Stimulated activated CD8-positive, alpha-beta memory T cell treated with anti-CD3 and anti-CD28 coated beads, Interleukin-12 subunit alpha, Interleukin-12 subunit beta, amount 100 ng/mL, for 1 hour (primary cell): ENCODE data around the gene TFCP2.

Experiments used
- DNase-seq: peaks from one replicate; pipeline ENCODE4 v3.0.0-alpha.2; 2020; ENCODE audit warnings: low read depth

TFCP2 gene

DNA sequence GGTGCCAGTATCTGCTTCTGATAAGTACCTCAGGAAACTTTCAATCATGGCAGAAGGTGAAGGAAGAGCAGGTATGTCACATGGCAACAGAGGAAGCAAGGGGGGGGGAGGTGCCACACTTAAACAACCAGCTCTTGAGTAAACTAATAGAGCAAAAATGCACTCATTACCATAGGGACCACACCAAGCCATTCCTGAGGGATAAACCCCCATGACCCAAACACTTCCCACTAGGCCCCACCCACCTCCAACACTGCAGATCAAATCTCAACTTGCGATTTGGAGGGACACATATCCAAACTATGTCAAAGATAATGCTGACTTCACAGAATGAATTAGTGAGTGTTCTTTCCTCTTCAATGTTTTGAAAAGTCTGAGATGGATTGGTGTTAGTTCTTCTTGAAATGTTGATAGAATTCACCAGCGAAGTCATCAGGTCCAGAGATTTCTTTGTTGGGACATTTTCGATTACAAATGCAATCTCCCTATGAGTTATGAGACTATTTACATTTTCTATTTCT lies 16.6 kb downstream of the TFCP2 start:
- no peak for DNase-seq

DNA sequence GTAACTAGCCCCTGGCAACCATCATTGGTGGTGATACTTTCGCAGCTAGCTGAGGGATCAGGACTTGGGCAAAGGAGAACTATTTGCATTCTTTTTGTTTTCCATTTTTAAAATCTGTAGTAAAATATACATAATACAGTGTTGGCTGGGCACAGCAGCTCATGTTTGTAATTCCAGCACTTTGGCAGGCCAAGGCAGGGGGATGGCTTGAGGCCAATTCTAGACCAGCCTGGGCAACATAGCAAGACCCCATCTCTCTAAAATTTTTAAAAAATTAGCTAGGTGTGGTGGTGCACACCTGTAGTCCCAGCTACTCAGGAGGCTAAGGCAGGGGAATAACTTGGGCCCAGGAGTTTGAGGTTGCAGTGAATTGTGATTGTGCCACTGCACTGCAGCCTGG lies 20.0 kb downstream of the TFCP2 start:
- no peak for DNase-seq

DNA sequence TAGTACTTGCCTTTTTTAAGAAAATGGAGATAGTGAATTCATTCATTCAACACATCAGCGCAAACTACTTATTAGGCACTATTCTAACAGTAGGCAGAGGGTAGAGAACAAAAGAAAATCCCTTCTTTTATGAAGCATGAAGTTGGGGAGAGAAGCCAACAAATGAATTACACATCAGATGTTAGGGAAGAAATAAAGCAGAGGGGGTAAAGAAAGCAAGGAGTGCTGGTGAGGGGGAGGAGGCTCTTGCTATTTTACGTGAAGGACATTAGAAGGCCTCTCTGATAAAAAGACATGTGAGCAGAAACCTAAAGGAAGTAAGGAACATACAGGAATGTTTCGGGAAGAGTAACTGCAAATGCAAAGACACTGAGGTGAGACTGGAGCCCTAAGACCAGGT lies 22.2 kb downstream of the TFCP2 start:
- no peak for DNase-seq

DNA sequence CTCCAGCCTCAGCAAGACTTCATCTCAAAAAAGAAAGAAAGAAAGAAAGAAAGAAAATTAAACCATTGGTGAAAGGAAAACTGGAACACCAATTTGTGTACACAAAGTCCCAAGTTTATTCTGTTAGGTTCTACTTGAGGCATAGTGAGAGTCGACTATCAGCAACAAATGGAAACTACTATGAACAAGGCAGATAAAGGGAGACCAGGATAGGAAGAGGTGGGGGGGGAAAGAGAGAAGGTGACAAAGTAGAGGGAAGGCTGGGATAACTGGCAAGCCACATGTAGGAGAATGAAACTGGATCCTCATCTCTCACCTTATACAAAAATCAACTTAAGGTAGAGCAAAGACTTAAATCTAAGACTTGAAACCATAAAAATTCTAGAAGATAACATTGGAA lies 25.6 kb downstream of the TFCP2 start:
- DNase-seq, result no peak

DNA sequence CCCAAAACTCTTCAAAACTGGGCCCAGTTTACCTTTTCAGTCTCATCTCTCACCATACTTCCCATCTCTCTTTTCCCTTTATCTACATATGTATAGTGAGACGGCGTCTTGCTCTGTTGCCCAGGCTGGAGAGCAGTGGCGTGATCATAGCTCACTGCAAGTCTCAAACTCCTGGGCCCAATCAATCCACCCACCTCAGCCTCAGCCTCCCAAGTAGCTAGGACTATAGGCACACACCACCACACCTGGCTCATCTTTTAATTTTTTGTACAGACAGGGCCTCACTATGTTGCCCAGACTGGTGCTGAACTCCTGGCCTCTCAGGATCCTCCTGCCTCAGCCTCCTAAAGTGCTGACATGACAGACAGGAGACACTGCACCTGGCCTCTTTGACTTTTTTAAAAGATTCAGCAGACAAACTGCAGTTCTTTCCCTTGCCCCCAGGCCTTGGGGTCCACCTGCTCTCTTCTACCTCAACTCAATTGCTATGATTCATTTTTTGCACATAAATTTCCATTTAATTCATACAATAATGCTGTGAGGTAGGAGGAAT lies 33.6 kb downstream of the TFCP2 start:
- no peak for DNase-seq

DNA sequence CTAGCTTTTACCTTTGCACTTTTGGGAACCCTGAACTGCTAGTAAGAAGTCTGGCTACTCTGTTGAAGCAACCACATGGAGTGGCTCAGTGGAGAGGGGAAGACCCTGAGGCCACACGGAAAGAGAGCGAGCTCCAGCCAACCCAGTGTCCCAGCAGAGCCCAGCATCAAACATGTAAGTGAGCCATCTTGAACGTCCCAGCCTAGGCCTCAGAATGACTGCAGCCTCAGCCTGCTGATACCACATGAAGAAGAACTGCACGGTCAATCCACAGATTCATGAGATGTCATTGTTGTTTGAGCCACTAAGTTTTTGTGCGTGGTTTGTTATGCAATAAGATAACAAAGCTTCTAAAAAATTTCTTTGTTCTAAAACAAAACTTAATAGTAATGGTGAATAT lies 40.2 kb downstream of the TFCP2 start:
- no peak for DNase-seq

DNA sequence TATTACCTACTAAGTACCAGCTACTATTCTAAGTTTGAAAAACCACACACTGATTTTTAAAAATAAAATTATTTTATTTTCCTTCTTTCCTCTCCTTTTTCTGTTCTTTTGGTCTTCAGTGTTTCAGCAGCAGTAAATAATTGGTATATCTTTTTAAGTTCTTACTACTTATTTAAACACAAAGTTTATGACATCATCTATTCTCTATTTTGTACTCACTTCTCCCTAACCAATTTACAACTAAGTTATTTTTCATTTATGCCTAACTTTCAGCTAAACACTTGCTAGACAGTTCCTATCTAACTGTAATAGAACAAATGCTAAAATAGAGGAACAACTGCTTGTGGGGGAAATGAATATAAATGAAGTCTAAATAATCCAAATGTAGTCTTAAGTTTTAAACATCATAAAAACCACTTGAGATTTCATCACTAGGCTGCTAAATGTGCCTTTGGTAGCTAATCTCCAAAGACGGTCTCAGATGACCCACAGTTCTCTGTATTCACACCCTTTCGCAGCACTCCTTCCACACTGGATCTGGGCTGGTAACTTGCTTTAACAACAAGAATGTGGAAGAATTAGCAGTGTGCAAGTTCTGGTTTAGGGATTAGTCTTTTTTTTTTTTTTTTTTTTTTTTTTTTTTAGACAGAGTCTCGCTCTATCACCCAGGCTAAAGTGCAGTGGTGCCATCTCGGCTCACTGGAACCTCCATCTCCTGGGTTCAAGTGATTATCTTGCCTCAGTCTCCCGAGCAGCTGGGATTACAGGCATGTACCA lies 41.0 kb downstream of the TFCP2 start:
- DNase-seq, result no peak

DNA sequence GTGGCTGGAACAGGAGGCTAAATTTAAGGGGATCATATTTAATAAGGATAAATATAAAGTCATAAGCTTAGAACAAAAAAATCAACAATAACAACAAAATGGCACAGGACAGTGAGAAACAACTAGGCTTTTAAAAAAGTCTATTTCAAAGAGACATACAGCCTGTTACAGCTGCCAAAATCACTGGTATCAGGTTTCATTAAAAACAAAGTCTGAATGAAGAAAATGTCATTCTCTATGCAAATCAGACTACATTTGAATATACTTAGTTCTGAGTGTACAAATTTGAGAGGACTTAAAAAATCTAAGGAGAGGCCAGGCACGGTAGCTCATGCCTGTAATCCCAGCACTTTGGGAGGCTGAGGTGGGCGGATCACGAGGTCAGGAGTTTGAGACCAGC lies 44.0 kb downstream of the TFCP2 start:
- DNase-seq, result no peak

DNA sequence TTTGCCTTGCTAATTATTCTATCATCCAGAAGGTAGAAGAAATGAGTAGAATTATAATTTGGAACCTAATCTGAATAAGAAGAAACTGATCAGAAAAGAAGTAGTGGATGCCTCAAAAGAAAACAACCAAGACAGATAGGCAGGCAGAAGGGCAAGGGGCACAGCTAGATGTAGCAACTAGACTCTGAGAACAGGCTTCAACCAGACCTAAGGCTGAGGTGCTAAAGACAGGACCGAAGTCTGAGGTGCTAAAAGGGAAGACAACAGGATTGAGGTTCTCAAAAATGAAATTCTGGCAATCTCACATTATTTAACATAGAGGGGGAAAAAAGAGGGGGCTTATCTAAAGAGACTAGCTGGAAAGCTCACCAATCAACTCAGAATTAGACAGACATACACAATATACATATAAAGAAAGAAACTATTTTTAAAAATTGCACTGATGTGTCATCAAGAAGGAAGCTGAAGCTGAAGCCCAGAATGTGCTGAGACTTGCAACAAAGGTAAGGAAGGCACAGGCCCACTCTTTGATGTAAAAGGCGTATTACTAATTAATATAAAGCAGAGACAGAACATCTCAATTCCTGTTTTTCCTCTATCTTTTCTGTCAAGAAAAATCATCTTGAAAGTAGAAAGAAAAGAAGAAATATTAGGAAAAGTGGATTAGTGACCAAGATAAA lies 45.7 kb downstream of the TFCP2 start:
- DNase-seq, result no peak

DNA sequence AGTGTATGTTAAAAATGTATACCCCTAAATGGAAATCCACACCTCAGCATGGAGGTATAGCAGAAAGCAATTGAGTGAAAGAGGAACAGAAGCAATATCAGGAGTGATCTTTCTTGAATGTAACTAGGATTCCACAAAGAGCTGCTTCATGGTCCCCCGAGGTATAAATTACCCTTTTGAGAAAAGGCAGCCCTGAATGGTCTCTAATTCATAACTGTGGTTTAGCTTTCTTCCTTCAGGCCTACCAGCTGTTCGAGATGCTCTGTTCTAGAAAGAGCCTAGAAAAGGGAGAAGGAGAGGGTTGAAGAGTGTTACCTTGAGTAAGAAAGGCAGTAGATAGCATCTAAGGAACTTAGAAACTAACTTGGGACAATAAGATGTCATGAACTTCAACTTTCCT lies 46.6 kb downstream of the TFCP2 start:
- no peak for DNase-seq

DNA sequence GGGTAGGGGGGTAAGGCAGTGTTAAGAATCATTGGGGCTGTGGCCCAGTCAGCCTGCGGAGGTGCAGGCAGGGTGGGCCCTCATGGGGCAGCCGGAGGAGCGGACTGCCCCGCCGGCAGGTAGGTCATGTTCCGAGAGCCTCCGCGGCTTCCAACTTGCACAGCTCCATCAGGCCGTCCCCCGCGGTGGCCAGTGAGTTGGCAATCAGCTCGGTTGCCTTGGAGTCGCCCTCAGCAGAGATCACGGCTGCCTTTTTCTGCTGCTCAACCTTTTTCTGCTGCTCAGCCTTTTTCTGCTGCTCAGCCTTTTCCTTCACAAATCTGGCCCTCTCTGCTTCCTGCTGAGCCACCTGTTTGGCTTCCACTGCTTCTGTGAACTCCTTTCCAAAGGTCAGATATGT lies 48.4 kb downstream of the TFCP2 start:
- no peak for DNase-seq

DNA sequence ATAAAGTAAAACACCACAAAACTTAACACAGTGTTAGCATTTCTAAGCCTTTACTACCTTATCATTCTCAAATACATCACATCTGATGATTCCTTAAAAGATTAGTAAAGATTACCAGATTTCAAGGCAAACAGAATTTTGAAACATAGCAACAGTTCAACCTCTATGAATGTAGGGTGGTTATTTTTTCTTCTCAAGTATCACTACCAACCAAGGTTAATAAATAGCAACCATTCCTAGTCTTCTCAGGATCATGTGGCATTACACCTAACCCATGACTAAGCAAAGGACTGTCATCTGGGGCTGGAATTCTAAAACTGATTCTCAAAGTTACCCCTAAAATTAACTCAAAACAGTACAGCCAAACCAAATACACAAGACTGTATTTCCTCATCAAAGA lies 50.1 kb downstream of the TFCP2 start:
- no peak for DNase-seq

DNA sequence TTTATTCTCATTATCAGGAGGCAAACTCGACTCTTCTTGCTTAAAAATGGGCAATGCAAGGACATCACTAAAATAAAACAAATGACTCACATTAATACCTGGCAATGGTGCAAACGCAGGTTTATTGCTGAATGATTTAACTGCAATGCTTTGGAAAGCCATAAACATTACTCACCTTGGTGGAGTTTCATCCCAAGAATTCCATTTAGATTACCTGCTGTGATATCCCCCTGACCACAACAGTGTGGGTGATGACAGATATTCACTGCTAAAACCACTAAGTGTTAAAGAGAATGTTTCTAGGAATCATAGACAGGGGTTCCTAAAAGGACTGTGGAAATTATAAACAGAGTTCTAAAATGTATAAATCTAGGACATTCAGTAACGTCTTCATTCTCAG lies 54.2 kb downstream of the TFCP2 start:
- DNase-seq, result no peak

DNA sequence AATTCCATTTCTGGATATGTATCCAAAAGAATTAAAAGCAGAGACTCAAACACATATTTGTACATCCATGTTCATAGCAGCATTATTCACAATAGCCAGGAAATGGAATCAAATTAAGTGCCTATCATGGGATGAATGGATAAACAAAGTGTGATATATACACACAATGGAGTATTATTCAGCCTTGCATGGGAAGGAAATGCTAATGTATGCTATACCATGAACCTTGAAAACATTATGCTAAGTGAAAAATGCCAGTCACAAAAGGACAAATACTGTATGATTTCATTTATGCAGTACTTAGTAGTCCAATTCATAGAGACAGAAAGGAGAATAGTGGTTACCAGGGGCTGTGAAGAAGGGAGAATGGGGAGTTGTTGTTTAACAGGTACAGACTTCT lies 57.4 kb downstream of the TFCP2 start:
- DNase-seq, result no peak

DNA sequence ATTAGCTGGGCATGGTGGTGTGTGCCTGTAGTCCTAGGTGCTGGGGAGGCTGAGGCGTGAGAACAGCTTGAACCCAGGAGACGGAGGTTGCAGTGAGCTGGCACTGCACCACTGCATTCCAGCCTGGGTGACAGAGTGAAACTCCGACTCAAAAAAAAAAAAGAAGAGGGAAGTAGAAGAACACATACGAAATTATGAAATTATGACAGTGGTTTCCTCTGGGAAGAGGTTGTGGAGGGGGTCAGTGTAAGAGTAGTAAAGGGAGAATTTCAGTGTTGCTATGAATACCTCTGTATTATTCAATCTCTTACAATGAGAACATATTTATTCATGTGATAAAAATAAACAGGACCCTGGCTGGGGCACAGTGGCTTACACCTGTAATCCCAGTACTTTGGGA lies 64.8 kb downstream of the TFCP2 start:
- no peak for DNase-seq

DNA sequence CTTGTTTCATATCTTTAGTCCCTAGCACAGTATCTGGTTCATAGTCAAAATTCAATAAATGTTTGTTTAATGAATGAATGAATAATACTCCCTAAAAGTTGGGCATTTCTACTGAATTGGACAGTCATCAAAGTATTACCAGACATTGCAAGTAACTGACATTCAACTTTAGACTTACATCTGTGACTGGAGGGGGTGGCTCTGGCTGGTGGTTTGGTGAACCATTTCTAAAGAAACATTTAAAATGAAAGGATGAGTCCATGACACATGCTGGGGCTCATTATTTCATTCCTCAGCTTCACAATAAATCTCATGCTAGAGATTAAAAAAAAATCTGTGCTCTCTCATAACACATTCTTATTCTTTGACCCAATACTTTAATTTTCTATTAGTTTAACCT lies 69.0 kb downstream of the TFCP2 start:
- DNase-seq, result no peak

DNA sequence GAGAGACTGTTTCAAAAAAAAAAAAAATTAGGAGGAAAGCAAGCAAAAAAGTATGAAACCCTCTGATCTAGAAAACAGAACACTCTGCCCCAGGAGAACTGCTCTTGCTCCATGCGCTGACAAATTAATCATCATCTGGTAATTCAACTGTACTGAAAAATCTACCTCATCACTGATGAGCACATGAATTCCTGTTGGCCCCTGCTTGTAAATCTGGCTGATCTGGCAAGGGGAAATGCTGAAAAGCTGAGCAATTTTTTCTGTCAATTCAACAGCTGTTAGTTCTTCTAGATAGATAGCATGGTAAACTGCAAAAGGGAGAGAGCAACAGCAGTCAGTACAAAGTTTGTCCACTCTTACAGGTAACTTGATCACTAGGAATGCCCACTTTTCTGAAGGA lies 74.3 kb downstream of the TFCP2 start:
- DNase-seq, result no peak

DNA sequence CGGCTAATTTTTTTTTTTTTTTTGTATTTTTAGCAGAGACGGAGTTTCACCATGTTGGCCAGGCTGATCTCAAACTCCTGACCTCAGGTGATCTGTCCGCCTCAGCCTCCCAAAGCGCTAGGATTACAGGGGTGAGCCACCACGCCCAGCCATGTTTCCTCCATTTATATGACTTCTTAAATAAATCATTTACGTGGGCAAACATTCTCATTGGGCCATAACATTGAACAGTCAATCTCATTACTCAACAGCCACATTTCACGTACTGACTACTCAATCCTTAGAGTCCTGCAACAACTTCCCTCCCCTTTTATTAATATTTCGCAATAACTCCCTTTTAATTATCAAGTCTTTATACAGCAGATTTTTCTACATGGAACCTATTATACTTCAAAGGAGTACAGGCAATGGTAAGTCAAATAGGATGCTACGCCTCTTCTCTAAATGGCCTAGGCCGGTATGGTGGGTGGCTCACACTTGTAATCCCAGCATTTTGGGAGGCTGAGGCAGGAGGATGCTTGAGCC lies 82.2 kb downstream of the TFCP2 start:
- no peak for DNase-seq

DNA sequence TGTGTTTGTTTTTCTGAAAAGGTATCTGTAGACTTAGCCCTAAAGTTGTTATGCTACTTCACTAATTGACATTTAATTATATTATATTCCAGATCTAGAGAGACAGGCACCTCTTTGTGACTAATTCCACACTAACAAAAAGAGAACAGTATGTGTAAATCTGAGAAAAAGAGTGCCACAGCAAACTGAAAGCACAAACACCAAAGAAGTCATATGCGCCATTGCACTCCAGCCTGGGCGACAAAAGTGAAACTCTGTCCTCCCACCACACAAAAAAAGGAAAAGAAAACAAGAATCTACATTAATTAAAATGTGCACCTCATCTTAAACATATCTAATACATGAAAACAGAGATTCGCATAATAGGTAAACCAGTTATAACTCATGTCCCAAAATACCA lies 85.1 kb downstream of the TFCP2 start:
- no peak for DNase-seq

DNA sequence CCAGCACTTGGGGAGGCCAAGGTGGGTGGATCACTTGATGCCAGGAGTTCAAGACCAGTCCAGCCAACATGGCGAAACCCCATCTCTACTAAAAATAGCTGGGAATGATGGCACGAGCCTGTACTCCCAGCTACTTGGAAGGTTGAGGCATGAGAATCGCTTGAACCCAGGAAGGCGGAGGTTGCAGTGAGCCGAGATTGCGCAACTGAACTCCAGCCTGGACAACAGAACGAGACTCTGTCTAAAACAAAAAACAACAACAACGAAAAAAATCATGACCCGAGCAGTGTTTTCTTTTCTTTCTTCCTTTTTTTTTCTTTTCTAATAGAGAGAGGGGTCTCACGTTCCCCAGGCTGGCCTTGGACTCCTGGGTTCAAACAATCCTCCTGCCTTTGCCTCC lies 86.0 kb downstream of the TFCP2 start:
- DNase-seq, result no peak

DNA sequence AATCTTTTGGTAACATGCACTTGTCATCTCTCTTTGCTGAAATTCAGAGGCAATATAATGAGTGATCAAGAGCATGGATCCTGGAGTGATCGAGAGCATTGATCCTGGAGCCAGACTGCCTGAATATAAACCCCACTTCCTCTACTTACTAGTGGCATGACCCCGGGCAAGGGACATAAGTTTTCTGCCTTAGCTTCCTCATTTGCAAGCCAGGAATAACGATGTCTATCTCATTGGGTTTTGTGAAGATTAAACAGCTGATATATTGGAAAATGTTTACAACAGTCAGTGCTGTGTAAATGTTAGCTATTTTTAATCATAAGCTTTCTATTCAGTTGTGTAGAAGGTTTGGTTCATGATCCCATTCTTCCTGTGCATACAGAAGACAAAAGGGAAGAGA lies 87.2 kb downstream of the TFCP2 start:
- no peak for DNase-seq

DNA sequence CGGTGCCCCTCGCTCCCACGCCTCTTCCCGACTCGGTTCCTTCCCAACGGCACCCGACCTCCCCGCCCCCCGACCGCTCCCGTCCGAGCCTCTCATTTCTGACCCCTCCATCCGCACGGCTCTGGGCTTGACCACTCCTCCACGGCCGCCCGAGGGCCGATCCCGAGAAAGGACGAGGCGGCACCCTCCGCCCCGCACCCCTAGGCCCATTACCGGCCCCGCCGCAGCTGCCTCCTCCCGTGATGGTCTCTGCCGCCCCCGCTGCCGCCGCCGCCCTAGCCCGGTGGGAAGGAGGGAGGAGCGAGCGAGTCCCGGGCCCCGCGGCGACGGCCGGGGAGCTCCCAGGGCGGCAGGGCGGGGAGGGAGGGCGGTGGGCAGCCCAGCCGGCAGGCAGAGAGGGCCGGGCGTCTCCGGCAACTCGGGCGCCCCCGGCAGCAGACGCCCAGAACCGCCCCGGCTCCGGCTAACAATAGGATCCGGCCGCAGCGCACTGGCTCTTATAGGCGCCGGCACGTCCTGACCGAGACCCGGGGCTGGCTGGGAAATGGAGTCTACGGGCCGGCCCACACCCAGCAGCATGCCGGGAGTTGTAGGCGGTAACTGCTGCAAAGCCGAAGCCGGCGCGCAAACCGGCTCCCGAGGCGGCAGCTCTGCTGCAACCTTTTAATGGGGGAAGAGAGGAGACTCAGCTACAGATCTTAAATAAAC lies 89.7 kb downstream of the TFCP2 start, which contains the start of gene CSRNP2:
CSRNP2 (minus strand) TSS at position 471 of the 708 bp plus-strand sequence. CDS start 7,035 bp downstream, outside the sequence.
- peak; percentile 91 for DNase-seq
